Chondrocyte (in vitro differentiated cells): Measurements from ENCODE around the gene ZNF618. TPM values are rescaled to one million over a fixed set of nuclear protein-coding genes. Genes with fewer than 3 reads are reported as not detected.

ENCODE experiments used
- DNase-seq: peaks from one replicate; pipeline ENCODE4 v3.0.0; 2021; ENCODE audit warnings: mixed read lengths, low spot score
- H3K27ac Mint-ChIP-seq: one replicate; pipeline ENCODE4 v1.8.0; 2021; ENCODE audit warnings: mild to moderate bottlenecking, moderate library complexity, mixed read lengths; ENCODE audit not compliant: unreplicated experiment
- H3K27me3 Mint-ChIP-seq: 2 replicates; pipeline ENCODE4 v1.8.0; 2021; ENCODE audit warnings: low read depth, mixed read lengths
- H3K36me3 Mint-ChIP-seq: 2 replicates; pipeline ENCODE4 v1.8.0; 2021; ENCODE audit warnings: low read depth, mixed read lengths
- H3K4me1 Mint-ChIP-seq: 2 replicates; pipeline ENCODE4 v1.8.0; 2021; ENCODE audit warnings: low read depth, mild to moderate bottlenecking, mixed read lengths
- H3K4me3 Mint-ChIP-seq: one replicate; pipeline ENCODE4 v1.8.0; 2021; ENCODE audit warnings: mild to moderate bottlenecking, moderate library complexity, mixed read lengths; ENCODE audit not compliant: unreplicated experiment
- H3K9me3 Mint-ChIP-seq: 2 replicates; pipeline ENCODE4 v1.8.0; 2021; ENCODE audit warnings: low read depth, mixed read lengths
- CTCF ChIP-seq: fragments of 200-600 bp; sonication (generic); IDR thresholded peaks from 2 replicates; pipeline ENCODE4 v1.5.0; 2021; ENCODE audit warnings: antibody characterized with exemption, mild to moderate bottlenecking, moderate library complexity
- total RNA-seq: library from RNA; stranded (reverse); gene quantifications from 3 replicates; pipeline ENCODE4 v1.2.1, GENCODE V29; 2021

ZNF618 gene
- total RNA-seq, 1 donor from 2014 or later = 25.5 TPM

DNA sequence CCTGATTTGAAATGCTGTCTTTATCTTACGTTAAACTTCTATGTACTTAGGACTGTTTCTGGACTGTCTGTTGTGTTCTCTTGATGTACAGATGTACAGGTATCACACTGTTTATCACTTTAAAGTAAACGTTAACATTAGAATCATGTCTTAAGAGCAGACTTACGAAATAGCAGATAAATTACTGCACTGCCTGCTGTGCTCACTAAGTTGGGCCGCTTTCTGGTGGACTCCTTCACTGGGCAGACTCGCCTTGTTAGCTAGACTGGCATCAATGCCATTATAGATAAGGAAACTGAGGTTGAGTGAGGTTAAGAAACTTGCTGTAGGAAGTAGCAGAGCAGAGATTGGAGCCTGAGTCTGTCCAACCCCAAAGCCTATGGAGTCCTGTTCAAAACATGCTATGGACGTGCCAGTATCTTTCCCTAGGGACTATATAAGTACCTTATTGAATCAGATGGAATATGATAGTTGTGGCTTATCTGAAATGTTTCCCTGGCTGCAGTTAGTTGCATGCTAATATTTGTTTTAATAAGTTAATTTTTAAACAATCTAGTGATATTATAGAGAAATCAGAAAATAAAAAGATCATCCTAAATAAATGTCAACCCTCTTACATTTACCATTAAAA, 16.9 kb downstream of the ZNF618 start:
- DNase-seq = no peak
- TF ChIP-seq CTCF = no peak
- H3K27me3 Mint-ChIP-seq = no peaks in the 10 kb centered on the region
- peaks cover 6% of the 10 kb centered on the region for H3K9me3 Mint-ChIP-seq
- H3K27ac Mint-ChIP-seq = no peak overlapping the region
- no peak overlapping the region for H3K4me3 Mint-ChIP-seq
- H3K4me1 Mint-ChIP-seq = peaks cover 13% of the 10 kb centered on the region
- H3K36me3 Mint-ChIP-seq = peaks cover 8% of the 10 kb centered on the region

GRCh38 chr9:113894166-113894565, 18.1 kb downstream of the ZNF618 start:
- no peak overlapping the region for H3K4me3 Mint-ChIP-seq
- peaks cover 8% of the 10 kb centered on the region for H3K36me3 Mint-ChIP-seq
- H3K9me3 Mint-ChIP-seq = peaks cover 6% of the 10 kb centered on the region
- no peak for DNase-seq
- peaks cover 12% of the 10 kb centered on the region for H3K4me1 Mint-ChIP-seq
- no peaks in the 10 kb centered on the region for H3K27me3 Mint-ChIP-seq
- H3K27ac Mint-ChIP-seq = no peak overlapping the region
- no peak for TF ChIP-seq CTCF

DNA sequence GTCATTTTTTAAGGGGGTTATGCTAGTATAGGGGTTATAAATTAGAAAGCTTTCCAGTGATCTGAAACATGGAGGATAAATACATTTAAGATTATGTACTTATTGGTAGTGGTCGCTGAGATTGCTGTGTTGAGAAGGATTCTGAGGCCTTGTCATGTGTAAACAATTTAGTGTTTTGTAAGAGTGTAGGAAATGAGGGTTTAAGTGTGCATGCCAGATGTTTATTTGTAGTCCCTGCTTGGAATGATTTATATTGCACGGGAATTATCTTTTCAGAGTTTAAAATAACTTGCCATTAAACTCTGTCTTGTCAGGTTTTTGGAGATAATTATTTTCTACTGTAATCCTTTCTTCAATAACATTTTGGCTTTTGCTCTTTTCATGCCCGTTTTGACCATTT, 19.4 kb downstream of the ZNF618 start:
- no peak overlapping the region for H3K27ac Mint-ChIP-seq
- no peaks in the 10 kb centered on the region for H3K27me3 Mint-ChIP-seq
- peaks cover 4% of the 10 kb centered on the region for H3K4me1 Mint-ChIP-seq
- no peak for TF ChIP-seq CTCF
- no peak for DNase-seq
- peaks cover 3% of the 10 kb centered on the region for H3K9me3 Mint-ChIP-seq
- peaks cover 5% of the 10 kb centered on the region for H3K36me3 Mint-ChIP-seq
- H3K4me3 Mint-ChIP-seq = no peak overlapping the region

GRCh38 chr9:113896713-113897112, 20.6 kb downstream of the ZNF618 start:
- Mint-ChIP-seq H3K36me3 (peaks cover 6% of the 10 kb centered on the region), H3K27me3 (no peaks in the 10 kb centered on the region), H3K4me1 (peaks cover 4% of the 10 kb centered on the region), H3K9me3 (no peaks in the 10 kb centered on the region), H3K4me3 (no peak overlapping the region), H3K27ac (no peak overlapping the region)
- no peak for TF ChIP-seq CTCF
- DNase-seq = no peak

- TF ChIP-seq CTCF = no peak
- H3K4me3 Mint-ChIP-seq = no peak overlapping the region
- H3K27ac Mint-ChIP-seq = no peak overlapping the region
- H3K9me3 Mint-ChIP-seq = peaks cover 2% of the 10 kb centered on the region
- no peak for DNase-seq
- H3K36me3 Mint-ChIP-seq = peaks cover 6% of the 10 kb centered on the region
- H3K27me3 Mint-ChIP-seq = no peaks in the 10 kb centered on the region
- peaks cover 4% of the 10 kb centered on the region for H3K4me1 Mint-ChIP-seq
These were observed 22.0 kb downstream of the ZNF618 start for GRCh38 chr9:113898151-113898550.
